RWPE2 (cell line): ENCODE results near the gene NACC2.
"Not testable (repeated sequence)": the region's sequence is repeated elsewhere in the genome, so short reads cannot be mapped to it uniquely, and the experiment has no call there.

Source experiments
- ATAC-seq: fragments of 200-7000 bp; cut with Tn5 transposase; 3 replicates; pipeline ENCODE4 v1.9.1; 2021; ENCODE audit warnings: low read depth
- DNase-seq: peaks from one replicate; pipeline ENCODE4 v3.0.0-alpha.2; 2020; ENCODE audit warnings: low spot score
- H3K27ac ChIP-seq: fragments of 450-650 bp; 2 replicates; pipeline ENCODE4 v1.5.1; 2017; ENCODE audit warnings: mild to moderate bottlenecking; ENCODE audit not compliant: poor library complexity, severe bottlenecking
- H3K27me3 ChIP-seq: fragments of 250-450 bp; sonication (Bioruptor Pico); 2 replicates; pipeline ENCODE4 v1.5.1; 2021; ENCODE audit warnings: mild to moderate bottlenecking, moderate library complexity; ENCODE audit not compliant: insufficient read depth, poor library complexity, severe bottlenecking
- H3K36me3 ChIP-seq: fragments of 250-450 bp; sonication (Bioruptor Pico); 2 replicates; pipeline ENCODE4 v1.5.1; 2020; ENCODE audit warnings: low read depth, mild to moderate bottlenecking, moderate library complexity
- H3K4me1 ChIP-seq: fragments of 250-450 bp; sonication (Bioruptor Pico); 2 replicates; pipeline ENCODE4 v1.5.1; 2021; ENCODE audit warnings: mild to moderate bottlenecking, moderate library complexity; ENCODE audit not compliant: insufficient read depth, poor library complexity, severe bottlenecking
- H3K4me3 ChIP-seq: fragments of 250-450 bp; sonication (Bioruptor Pico); 2 replicates; pipeline ENCODE4 v1.5.1; 2021; ENCODE audit warnings: mild to moderate bottlenecking, moderate library complexity; ENCODE audit not compliant: severe bottlenecking
- H3K9me3 ChIP-seq: fragments of 250-450 bp; sonication (Bioruptor Pico); 2 replicates; pipeline ENCODE4 v1.5.1; 2021; ENCODE audit warnings: mild to moderate bottlenecking, moderate library complexity; ENCODE audit not compliant: severe bottlenecking
- TF ChIP-seq, protein P1 (sequence below): fragments of 450-650 bp; IDR thresholded peaks from one replicate; pipeline ENCODE4 v1.5.1; 2017; ENCODE audit warnings: mild to moderate bottlenecking, moderate library complexity; ENCODE audit not compliant: poor library complexity, severe bottlenecking

The NACC2 gene

GRCh38 chr9:136075134-136075841 is 19.8 kb downstream of the NACC2 start:
- ATAC-seq (no peak), DNase-seq (peak; percentile 58)
- peaks cover 3% of the 10 kb centered on the region for H3K4me1 ChIP-seq
- H3K27me3 ChIP-seq: no peaks in the 10 kb centered on the region
- H3K27ac ChIP-seq: no peak overlapping the region
- H3K36me3 ChIP-seq: no peaks in the 10 kb centered on the region
- H3K9me3 ChIP-seq: no peaks in the 10 kb centered on the region
- TF ChIP-seq, protein P1, sequence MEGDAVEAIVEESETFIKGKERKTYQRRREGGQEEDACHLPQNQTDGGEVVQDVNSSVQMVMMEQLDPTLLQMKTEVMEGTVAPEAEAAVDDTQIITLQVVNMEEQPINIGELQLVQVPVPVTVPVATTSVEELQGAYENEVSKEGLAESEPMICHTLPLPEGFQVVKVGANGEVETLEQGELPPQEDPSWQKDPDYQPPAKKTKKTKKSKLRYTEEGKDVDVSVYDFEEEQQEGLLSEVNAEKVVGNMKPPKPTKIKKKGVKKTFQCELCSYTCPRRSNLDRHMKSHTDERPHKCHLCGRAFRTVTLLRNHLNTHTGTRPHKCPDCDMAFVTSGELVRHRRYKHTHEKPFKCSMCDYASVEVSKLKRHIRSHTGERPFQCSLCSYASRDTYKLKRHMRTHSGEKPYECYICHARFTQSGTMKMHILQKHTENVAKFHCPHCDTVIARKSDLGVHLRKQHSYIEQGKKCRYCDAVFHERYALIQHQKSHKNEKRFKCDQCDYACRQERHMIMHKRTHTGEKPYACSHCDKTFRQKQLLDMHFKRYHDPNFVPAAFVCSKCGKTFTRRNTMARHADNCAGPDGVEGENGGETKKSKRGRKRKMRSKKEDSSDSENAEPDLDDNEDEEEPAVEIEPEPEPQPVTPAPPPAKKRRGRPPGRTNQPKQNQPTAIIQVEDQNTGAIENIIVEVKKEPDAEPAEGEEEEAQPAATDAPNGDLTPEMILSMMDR: no peak
- H3K4me3 ChIP-seq: no peak overlapping the region

- no peak overlapping the region for H3K4me3 ChIP-seq
- H3K4me1 ChIP-seq: peaks cover 3% of the 10 kb centered on the region
- no peaks in the 10 kb centered on the region for H3K9me3 ChIP-seq
- TF ChIP-seq, protein P1: no peak
- H3K27me3 ChIP-seq: no peaks in the 10 kb centered on the region
- no peaks in the 10 kb centered on the region for H3K36me3 ChIP-seq
- DNase-seq: peak; percentile 56
- no peak overlapping the region for H3K27ac ChIP-seq
- no peak for ATAC-seq
Observed at GRCh38 chr9:136074706-136075105, 20.4 kb downstream of the NACC2 start.

GRCh38 chr9:136062657-136063439 is 32.2 kb downstream of the NACC2 start:
- no peak for ATAC-seq
- Histone ChIP-seq H3K4me1 (no peaks in the 10 kb centered on the region), H3K27me3 (no peaks in the 10 kb centered on the region), H3K27ac (no peak overlapping the region), H3K9me3 (no peaks in the 10 kb centered on the region), H3K36me3 (peaks cover 9% of the 10 kb centered on the region; the same call in 1 of the 2 replicates), H3K4me3 (no peak overlapping the region)
- TF ChIP-seq, protein P1: no peak
- DNase-seq: no peak

- DNase-seq, H3K27me3 ChIP-seq, H3K27ac ChIP-seq, H3K36me3 ChIP-seq, ATAC-seq, H3K9me3 ChIP-seq, H3K4me3 ChIP-seq, H3K4me1 ChIP-seq: not testable (repeated sequence)
Observed at GRCh38 chr9:136061916-136062315, 33.2 kb downstream of the NACC2 start.

- ATAC-seq (no peak), DNase-seq (no peak)
- Histone ChIP-seq H3K4me1 (no peaks in the 10 kb centered on the region), H3K4me3 (no peak overlapping the region), H3K27me3 (no peaks in the 10 kb centered on the region), H3K9me3 (no peaks in the 10 kb centered on the region), H3K36me3 (peaks cover 3% of the 10 kb centered on the region; the same call in 1 of the 2 replicates), H3K27ac (no peak overlapping the region)
- TF ChIP-seq, protein P1: no peak
Observed at GRCh38 chr9:136061405-136061804, 33.7 kb downstream of the NACC2 start.
